ENCODE measurements around the gene HADHA. TPM values are rescaled to one million over a fixed set of nuclear protein-coding genes. Genes with fewer than 3 reads are reported as not detected.

Gene HADHA
- polyA plus RNA-seq, 1 of the 3 experiments (the other 2 are of a cell fraction): 64.3 TPM

DNA sequence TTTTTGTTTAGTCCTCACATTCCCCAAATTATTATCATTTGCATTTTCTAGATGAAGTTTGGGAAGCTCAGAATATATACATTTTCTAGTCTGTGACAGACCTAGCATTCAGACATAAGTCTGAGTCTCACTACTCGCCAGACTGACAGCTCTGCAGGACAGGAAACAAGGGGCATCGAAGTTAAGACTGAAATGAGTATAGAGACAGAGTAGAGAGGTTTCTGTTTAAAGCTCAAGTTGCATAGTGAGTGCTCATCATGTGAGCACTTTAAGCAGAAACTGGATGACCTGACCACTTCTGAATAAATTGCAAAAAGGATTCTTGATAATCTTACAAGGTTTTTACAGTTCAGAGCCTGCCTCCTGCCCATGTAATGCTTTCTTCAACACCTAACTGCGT lies 1.4 kb upstream of the HADHA start:
- peaks cover 96% of the 10 kb centered on the region for H3K79me2 ChIP-seq (ENCODE audit: insufficient read depth)
- peak overlapping the region; percentile 83 to 91 for H3K4me3 ChIP-seq (ENCODE audit: low read depth in 2 of 2, low read length in 1 of 2)
- ChIA-PET POLR2A (interaction anchor here (0.7 kb wide), 1 partner anchor 12 kb away, joined by 3 read pairs; no protein-coding TSS in a partner anchor), CTCF (interaction anchor here (0.9 to 1.7 kb wide), 5 partner anchors 64 to 332 kb away, joined by 3 to 4 read pairs (median 3); no protein-coding TSS in a partner anchor)
- DNase-seq: no peak
- H2AFZ ChIP-seq (ENCODE audit: low read depth): no peak overlapping the region
- H3K4me1 ChIP-seq (ENCODE audit: control insufficient read depth in 1 of 2, insufficient read depth in 2 of 2, low read depth in 1 of 2, low read length in 1 of 2): peaks cover 9 to 11% of the 10 kb centered on the region in 2 experiments; a peak in 3 of 4 replicates
- 29% methylated on average over 3 of the region's 3 CpGs for WGBS (ENCODE audit: low lambda C conversion rate)
- TF ChIP-seq TEAD4 (IDR thresholded peaks at IDR 0.05; ENCODE audit: borderline replicate concordance, insufficient read depth) (no peak), SIN3A (IDR thresholded peaks at IDR 0.05; ENCODE audit: borderline replicate concordance, low read depth, low read length) (0 out of 2 replicates have a peak, but pooled peaks have one; percentile 25), EP300 (IDR thresholded peaks at IDR 0.05; ENCODE audit: borderline replicate concordance in 1 of 2, low read depth in 1 of 2, low read length in 1 of 2) (no peak)
- TF ChIP-seq, protein P1, sequence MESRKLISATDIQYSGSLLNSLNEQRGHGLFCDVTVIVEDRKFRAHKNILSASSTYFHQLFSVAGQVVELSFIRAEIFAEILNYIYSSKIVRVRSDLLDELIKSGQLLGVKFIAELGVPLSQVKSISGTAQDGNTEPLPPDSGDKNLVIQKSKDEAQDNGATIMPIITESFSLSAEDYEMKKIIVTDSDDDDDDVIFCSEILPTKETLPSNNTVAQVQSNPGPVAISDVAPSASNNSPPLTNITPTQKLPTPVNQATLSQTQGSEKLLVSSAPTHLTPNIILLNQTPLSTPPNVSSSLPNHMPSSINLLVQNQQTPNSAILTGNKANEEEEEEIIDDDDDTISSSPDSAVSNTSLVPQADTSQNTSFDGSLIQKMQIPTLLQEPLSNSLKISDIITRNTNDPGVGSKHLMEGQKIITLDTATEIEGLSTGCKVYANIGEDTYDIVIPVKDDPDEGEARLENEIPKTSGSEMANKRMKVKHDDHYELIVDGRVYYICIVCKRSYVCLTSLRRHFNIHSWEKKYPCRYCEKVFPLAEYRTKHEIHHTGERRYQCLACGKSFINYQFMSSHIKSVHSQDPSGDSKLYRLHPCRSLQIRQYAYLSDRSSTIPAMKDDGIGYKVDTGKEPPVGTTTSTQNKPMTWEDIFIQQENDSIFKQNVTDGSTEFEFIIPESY (IDR thresholded peaks at IDR 0.05; ENCODE audit: borderline replicate concordance, low read depth): no peak
- H3K27me3 ChIP-seq (ENCODE audit: insufficient read depth): no peaks in the 10 kb centered on the region
- H3K36me3 ChIP-seq (replicated peaks in 1 of 2; ENCODE audit: control insufficient read depth in 1 of 2, insufficient read depth in 2 of 2, low read length in 1 of 2): no peaks in the 10 kb centered on the region
- peaks cover 9% of the 10 kb centered on the region for H3F3A ChIP-seq (replicated peaks; ENCODE audit: insufficient read depth)
- H3K27ac ChIP-seq (ENCODE audit: low read depth in 2 of 2, low read length in 1 of 2): peak overlapping the region; percentile 91 to 98
- no peaks in the 10 kb centered on the region for H3K9me2 ChIP-seq
- H4K20me1 ChIP-seq (ENCODE audit: insufficient read depth): peaks cover 7% of the 10 kb centered on the region; the same call in 1 of the 2 replicates
- peak overlapping the region; percentile 89 for H3K4me2 ChIP-seq
- H3K9ac ChIP-seq: peak overlapping the region; percentile 87
- H3K9me3 ChIP-seq: no peaks in the 10 kb centered on the region

DNA sequence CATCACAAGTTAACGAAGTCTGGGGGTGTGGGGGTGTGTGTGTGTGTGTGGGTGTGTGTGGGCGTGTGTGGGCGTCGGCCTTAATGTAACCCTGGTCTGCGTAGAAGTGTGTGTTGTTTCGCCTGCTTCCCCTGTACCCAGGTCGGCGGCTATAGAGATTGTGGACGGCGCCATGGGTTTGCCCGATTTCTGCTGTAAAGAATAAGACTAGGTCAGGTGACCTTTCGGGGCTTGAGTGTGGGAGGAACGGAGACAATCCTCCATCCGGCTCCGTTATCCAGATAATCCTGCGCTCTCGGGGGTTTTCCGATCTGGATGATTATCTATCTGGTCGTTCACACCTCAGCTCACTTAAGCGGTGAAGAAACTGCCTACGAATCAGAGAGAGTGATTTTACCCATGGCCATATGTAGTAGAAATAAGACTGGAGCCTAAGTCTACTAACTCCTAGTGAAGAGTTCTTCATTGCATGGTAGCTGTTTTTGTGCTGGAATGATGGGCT lies 850 bp upstream of the HADHA start:
- no peaks in the 10 kb centered on the region for H3K36me3 ChIP-seq (replicated peaks in 1 of 2; ENCODE audit: control insufficient read depth in 1 of 2, insufficient read depth in 2 of 2, low read length in 1 of 2)
- H2AFZ ChIP-seq (ENCODE audit: low read depth): peak overlapping the region; percentile 97
- peaks cover 9% of the 10 kb centered on the region for H3F3A ChIP-seq (replicated peaks; ENCODE audit: insufficient read depth)
- peak overlapping the region; percentile 91 to 98 for H3K27ac ChIP-seq (ENCODE audit: low read depth in 2 of 2, low read length in 1 of 2)
- peak overlapping the region; percentile 87 for H3K9ac ChIP-seq
- H4K20me1 ChIP-seq (ENCODE audit: insufficient read depth): peaks cover 10% of the 10 kb centered on the region; the same call in 1 of the 2 replicates
- peak overlapping the region; percentile 89 for H3K4me2 ChIP-seq
- peaks cover 9 to 11% of the 10 kb centered on the region in 2 experiments; a peak in 3 of 4 replicates for H3K4me1 ChIP-seq (ENCODE audit: control insufficient read depth in 1 of 2, insufficient read depth in 2 of 2, low read depth in 1 of 2, low read length in 1 of 2)
- no peaks in the 10 kb centered on the region for H3K27me3 ChIP-seq (ENCODE audit: insufficient read depth)
- H3K9me3 ChIP-seq: no peaks in the 10 kb centered on the region
- ChIA-PET POLR2A (interaction anchor here (0.7 kb wide), 1 partner anchor 13 kb away, joined by 3 read pairs; no protein-coding TSS in a partner anchor), CTCF (interaction anchor here (1.2 to 1.9 kb wide), 6 partner anchors 64 to 500 kb away, joined by 3 to 5 read pairs (median 4); no protein-coding TSS in a partner anchor)
- H3K4me3 ChIP-seq (ENCODE audit: low read depth in 2 of 2, low read length in 1 of 2): peak overlapping the region; percentile 83 to 91
- under 1% methylated on average over 21 of the region's 21 CpGs for WGBS (ENCODE audit: low lambda C conversion rate)
- TF ChIP-seq EZH2phosphoT487 (IDR thresholded peaks at IDR 0.05; ENCODE audit: borderline replicate concordance, low read depth) (no peak), JUND (IDR thresholded peaks at IDR 0.05) (no peak), MXI1 (IDR thresholded peaks at IDR 0.05; ENCODE audit: low read depth, low read length) (no peak), RXRA (IDR thresholded peaks at IDR 0.05; ENCODE audit: borderline replicate concordance, low read depth) (no peak)
- TF ChIP-seq, protein P2, sequence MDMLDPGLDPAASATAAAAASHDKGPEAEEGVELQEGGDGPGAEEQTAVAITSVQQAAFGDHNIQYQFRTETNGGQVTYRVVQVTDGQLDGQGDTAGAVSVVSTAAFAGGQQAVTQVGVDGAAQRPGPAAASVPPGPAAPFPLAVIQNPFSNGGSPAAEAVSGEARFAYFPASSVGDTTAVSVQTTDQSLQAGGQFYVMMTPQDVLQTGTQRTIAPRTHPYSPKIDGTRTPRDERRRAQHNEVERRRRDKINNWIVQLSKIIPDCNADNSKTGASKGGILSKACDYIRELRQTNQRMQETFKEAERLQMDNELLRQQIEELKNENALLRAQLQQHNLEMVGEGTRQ (IDR thresholded peaks at IDR 0.05; ENCODE audit: borderline replicate concordance, low read depth, low read length): no peak
- TF ChIP-seq, protein P3, sequence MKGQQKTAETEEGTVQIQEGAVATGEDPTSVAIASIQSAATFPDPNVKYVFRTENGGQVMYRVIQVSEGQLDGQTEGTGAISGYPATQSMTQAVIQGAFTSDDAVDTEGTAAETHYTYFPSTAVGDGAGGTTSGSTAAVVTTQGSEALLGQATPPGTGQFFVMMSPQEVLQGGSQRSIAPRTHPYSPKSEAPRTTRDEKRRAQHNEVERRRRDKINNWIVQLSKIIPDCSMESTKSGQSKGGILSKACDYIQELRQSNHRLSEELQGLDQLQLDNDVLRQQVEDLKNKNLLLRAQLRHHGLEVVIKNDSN (IDR thresholded peaks at IDR 0.05; ENCODE audit: borderline replicate concordance, low read depth): peak; percentile 71; the same call in 1 of the 2 replicates
- TF ChIP-seq, protein P4, sequence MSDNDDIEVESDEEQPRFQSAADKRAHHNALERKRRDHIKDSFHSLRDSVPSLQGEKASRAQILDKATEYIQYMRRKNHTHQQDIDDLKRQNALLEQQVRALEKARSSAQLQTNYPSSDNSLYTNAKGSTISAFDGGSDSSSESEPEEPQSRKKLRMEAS (IDR thresholded peaks at IDR 0.05; ENCODE audit: low read depth): no peak
- peaks cover 96% of the 10 kb centered on the region for H3K79me2 ChIP-seq (ENCODE audit: insufficient read depth)
- peak; percentile 62 for DNase-seq
- no peaks in the 10 kb centered on the region for H3K9me2 ChIP-seq

Measured in SK-N-SH (cell line).